Inflammatory macrophage treated with lipopolysaccharide for 1 hour (primary cell): ENCODE data around the gene EXD1.
"Not testable (repeated sequence)": the region's sequence is repeated elsewhere in the genome, so short reads cannot be mapped to it uniquely, and the experiment has no call there.

ENCODE experiments used
- DNase-seq, 2 donors: peaks; one replicate each; pipeline ENCODE4 v3.0.0-alpha.2; 2020 to 2022

Gene EXD1

GRCh38 chr15:41230650-41231421, at the start of gene EXD1, which contains the start of gene CHP1:
TSS of gene EXD1 (minus strand) at chr15:41230757. CDS start at chr15:41226575, 4,182 bp downstream.
TSS of gene CHP1 (plus strand) at chr15:41231268. CDS start at chr15:41231383, 115 bp downstream.
- DNase-seq: peak; percentile 98

DNA sequence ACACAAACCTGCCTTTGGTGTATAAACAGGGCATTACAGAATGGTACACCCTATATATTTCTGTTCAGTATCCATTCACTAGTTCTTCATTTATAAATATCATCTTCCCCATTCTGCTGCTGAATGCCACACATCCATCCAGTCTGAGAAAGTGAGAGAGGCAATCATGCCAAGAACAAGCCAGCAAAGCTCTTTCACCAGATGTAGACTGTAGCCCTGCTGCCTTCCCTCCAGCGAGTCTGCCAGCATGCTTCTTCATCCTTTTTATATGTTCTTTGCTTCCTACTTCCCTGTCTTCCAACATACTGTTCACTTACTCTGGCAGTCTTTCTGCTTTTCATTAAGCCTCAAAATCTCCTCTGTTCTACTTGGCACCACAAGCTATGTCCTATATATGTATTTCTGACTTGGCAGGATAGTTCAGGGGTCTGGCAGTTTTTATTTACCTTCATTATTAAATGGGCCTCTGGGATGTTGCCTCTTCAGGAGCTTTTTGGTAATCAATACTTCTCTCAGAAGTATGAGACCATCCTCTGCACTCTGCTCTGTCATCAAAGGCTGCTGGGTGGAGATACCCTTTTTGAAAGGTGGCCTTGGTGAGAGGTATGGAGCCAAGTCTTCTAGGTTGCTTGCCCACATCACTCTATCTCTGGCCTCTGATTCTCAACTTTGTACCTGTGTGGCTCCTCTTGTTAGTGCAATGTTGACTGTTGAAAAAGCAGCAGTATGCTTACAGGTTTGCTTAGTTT, 49.2 kb upstream of the EXD1 start:
- no peak for DNase-seq

- no peak for DNase-seq
These were observed 47.8 kb upstream of the EXD1 start for GRCh38 chr15:41278319-41278718.

- no peak for DNase-seq
These were observed 46.3 kb upstream of the EXD1 start for GRCh38 chr15:41276831-41277230.

- no peak for DNase-seq
These were observed 39.3 kb upstream of the EXD1 start for GRCh38 chr15:41269887-41270286.

GRCh38 chr15:41263891-41264351, 33.4 kb upstream of the EXD1 start:
- DNase-seq: peak; percentile 26 to 39

DNA sequence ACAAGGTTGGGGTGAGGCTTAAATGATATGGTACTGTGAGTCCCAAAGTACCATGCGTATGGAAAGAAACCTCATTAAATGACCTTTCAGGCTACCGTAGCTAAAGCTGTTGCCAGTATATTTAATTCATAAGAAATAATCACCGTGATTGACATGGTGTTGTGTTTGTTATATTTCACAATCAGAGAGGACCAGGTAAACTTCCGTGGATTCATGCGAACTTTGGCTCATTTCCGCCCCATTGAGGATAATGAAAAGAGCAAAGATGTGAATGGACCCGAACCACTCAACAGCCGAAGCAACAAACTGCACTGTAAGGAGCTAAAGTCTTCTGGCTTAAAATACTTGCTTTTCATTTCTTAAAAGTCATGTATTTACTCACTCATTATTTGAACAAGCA, 32.0 kb upstream of the EXD1 start:
- DNase-seq: no peak

DNA sequence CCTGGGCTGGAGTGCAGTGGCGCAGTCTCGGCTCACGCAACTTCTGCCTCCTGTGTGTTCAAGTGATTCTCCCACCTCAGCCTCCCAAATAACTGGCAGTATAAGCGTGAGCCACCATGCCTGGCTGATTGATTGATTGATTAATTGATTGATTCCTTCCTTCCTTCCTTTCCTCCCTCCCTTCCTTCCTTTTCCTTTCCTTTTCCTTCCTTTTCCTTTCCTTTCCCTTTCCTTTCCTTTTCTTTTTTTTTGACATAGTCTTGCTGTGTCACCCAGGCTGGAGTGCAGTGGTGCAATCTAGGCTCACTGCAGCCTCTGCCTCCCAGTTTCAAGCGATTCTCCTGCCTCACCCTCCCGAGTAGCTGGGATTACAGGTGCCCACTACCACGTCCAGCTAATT, 30.4 kb upstream of the EXD1 start:
- DNase-seq: not testable (repeated sequence)

- no peak for DNase-seq
These were observed 29.1 kb upstream of the EXD1 start for GRCh38 chr15:41259546-41260189.

DNA sequence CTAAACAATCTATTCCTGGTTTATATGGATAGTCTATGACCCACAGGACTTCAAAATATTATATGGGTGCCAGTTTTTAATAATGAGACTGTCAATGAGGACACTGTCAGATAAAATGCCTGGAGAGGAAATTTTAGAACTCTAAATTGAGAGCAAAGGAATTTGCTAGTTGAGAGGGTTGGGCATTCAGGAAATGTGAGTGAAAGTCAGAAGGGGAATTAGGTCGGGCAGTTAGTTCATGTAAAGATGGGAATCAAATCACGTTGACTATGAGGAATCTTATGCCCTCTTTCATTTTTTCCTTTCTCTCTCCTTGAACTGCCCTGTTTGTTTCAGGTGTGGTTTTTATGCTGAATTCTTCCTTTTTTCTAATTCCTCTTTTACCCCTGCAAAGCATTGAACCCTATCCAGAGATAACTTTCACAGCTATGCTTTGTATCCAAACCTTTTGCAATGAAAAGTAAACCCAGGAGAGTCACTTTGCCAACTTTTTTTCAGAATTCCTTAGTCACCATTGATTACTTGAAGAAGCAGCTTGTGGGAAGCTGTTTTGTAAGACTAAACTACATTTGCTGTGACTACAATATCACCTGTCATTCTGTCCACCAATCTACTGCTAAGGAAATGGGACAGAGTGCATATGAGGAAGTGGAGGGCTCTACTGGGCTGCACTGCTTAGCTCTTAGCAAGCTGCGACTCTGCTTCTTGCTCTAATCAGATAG, 28.4 kb upstream of the EXD1 start:
- DNase-seq: peak; percentile 33 to 78

DNA sequence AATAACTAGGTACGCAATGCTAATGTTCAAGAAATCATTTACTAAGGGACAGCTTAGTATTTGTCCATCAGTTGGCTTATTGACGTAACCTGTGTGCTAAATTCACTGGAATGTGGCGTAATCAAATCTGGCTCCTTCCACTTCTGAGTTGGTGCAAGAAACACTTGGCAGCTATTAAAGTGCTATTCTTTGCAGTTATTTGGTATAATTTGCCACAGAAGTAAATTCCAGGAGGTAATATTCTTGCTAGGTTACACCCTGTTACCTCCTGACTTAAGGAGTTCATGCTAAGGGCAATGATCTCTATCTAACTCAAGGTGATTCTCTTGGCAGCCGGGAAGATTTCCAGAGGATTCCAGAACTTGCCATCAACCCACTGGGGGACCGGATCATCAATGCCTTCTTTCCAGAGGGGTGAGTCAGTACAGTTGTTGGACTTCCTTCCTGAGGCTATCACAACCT, 26.1 kb upstream of the EXD1 start:
- peak; percentile 49 to 65 for DNase-seq

- no peak for DNase-seq
These were observed 25.5 kb upstream of the EXD1 start for GRCh38 chr15:41256103-41256502.

DNA sequence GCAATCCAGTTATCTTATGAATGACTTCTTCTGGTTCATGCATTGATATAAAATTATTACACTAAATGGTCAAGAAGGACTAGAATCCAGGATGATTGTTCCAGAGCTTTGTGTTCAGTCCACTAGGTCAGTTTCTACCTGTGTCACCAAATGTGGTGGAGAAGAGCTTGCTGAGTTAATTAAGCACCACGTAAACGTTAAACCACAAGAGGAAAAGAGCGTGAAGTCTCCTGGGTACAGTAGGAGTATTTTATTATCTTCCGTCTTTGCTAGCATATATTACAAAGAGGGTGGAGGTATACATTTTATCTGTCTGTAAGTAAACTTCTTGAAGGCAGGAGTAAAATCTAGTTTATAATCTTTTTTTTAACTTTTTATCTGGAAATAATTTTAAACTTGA, 24.0 kb upstream of the EXD1 start:
- no peak for DNase-seq

GRCh38 chr15:41251411-41251810, 20.9 kb upstream of the EXD1 start:
- DNase-seq: no peak

DNA sequence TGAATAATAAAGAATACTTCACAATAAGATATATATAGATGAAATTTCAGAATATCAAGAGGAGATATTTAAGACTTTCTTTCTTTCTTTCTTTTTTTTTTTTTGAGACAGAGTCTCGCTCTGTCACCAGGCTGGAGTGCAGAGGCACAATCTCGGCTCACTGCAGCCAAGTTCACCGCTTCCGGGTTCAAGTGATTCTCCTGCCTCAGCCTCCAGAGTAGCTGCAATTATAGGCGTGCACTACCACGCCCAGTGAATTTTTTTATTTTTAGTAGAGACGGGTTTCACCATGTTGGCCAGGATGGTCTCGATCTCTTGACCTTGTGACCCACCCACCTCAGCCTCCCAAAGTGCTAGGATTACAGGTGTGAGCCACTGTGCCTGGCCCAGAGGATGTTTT, 20.2 kb upstream of the EXD1 start:
- DNase-seq: not testable (repeated sequence)

DNA sequence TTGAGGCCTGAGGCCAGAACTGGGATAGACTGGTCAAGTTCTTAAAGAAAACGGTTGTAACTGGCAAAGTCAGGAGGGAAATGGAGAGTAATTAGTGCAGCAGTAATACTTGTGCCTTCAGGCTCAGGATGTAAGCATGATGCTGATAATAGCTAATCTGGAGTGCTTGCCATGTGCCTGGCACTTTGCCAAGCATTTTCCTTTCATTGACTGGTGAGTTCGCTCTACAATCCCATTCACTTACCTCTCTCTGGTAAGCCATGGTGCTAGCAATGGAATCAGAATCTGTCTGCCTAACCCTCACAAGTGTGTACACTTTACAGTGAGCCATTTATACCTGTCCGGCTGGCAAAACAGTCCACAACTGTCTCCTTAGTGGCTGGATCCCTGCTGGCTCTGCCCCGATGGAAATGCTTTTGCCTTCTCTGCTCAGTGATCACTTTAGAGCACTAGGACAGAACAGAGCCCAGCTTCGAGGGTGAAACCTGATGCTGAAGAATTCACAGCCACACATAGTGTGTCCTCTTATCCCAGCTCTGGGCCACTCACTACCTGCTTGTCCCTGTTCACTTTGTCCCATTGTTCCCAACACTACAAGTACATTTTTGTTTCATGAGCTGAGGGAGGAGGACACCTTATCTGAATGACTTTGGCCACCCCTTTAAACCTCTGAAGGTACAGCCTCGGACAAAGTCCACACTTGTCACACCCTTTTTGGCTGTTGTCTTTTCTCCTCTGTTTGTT, 10.8 kb upstream of the EXD1 start:
- no peak for DNase-seq

DNA sequence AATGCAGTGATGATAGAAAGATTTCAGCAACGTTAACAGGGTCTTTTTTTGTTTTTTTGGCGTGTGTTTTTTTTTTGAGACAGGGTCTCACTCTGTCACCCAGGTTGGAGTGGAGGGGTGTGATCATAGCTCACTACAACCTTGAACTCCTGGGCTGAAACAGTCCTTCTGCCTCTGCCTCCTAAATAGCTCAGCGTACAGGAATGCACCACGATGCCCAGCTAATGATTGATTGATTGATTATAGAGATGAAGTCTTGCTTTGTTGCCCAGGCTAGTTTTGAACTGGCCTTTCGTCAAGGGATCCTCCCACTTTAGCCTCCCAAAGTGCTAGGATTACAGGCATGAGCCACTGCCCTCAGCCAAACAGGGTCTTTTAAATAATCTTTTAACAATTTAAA, 7.5 kb upstream of the EXD1 start:
- DNase-seq: no peak

- DNase-seq: no peak
These were observed 5.4 kb upstream of the EXD1 start for GRCh38 chr15:41235929-41236328.

GRCh38 chr15:41235228-41235627, 4.7 kb upstream of the EXD1 start:
- not testable (repeated sequence) for DNase-seq

DNA sequence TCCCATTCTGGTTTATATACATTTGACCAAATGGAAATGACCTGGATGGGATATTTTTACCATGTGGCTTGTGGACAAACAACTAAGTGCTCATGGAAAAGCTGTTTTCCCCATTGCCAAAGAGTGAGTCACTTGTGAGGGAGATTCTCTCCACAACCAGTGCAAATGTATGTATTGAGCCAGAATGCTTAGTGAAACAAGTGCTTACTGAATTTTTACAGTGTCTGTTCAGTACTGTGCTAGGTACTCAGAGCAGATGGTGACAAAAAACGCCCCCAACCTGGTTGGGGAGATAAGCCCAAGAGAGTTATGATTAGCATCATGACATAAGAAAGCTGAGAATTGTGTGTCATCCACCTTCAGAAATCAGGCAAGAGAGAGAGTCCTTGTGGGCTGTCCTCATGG, 2.8 kb upstream of the EXD1 start:
- peak in 1 of 2 donors; percentile 23 for DNase-seq

DNA sequence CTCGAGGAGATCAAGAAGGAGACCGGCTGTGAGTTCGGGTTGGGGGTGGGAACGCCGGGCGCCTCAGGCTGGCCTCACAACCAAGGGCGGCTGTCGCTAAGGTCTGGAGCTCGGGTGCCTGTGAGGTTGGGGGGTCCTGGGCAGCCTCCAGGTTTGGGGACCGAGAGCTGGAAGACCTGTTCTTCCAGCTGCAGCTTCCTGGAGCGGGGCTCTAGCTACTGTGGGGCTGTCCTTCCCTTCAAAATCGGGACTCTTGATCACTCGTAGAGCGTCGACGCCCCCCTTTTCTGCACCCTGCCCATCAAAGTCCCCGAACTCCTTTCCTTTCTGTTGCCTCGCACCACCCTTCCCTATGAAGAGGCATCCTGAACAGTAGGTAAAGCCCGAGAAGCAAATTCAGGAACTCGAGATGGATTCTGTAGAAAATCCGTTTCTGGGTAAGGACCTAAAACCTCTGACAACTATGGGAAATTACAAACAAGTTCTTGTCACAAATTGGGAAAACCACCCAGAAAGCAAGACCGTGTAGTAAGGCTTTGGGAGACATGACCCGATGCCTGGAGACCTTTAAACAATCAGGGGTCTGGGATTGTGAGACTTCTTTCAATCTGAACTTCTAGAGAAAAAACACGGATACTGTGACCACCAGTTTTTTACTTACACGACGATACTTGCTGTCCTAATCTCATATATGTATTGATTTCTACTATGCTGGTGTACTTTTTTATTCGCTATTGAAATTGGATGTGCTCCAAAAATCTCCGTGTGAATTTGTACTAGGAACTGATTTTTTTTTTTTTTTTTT, 1.1 kb upstream of the EXD1 start:
- DNase-seq: peak; percentile 30 to 35
